Tibial nerve (tissue), 4 donors: Measurements from ENCODE around the gene SLC35B3. TPM values are rescaled to one million over a fixed set of nuclear protein-coding genes. Genes with fewer than 3 reads are reported as not detected.
"Not testable (repeated sequence)": the region's sequence is repeated elsewhere in the genome, so short reads cannot be mapped to it uniquely, and the experiment has no call there.

Experiments
- DNase-seq, 2 donors: peaks; one replicate each; pipeline ENCODE4 v3.0.0-alpha.2; 2019; ENCODE audit warnings: low spot score in 2 of 2
- H3K27ac ChIP-seq, 4 donors: fragments of 200-600 bp; sonication (generic) in 3 of 4; one replicate each; pipeline ENCODE4 v1.5.1; 2017 to 2019; ENCODE audit warnings: mild to moderate bottlenecking in 1 of 4
- H3K27me3 ChIP-seq, 2 donors: fragments of 200-600 bp; sonication (generic) in 1 of 2; one replicate each; pipeline versions ENCODE4 v1.5.1 to v1.6.0; 2017 to 2019
- H3K36me3 ChIP-seq, 3 donors: fragments of 200-600 bp; sonication (generic); one replicate each; pipeline ENCODE4 v1.5.1; 2018 to 2019
- H3K4me1 ChIP-seq, 4 donors: fragments of 200-600 bp; sonication (generic) in 3 of 4; one replicate each; pipeline ENCODE4 v1.5.1; 2017 to 2019
- H3K4me3 ChIP-seq, 4 donors: fragments of 200-600 bp; sonication (generic) in 3 of 4; one replicate each; pipeline ENCODE4 v1.5.1; 2017 to 2019; ENCODE audit warnings: mild to moderate bottlenecking in 1 of 4, moderate library complexity in 1 of 4
- H3K9me3 ChIP-seq, 4 donors: fragments of 200-600 bp; sonication (generic) in 3 of 4; one replicate each; pipeline ENCODE4 v1.5.1; 2017 to 2019
- CTCF ChIP-seq, 5 experiments: fragments of 200-600 bp in 3 of 5; fragments of 450-650 bp in 2 of 5; sonication (generic) in 3 of 5; IDR thresholded peaks; one replicate each; pipeline ENCODE4 v1.5.1; 2016 to 2019; ENCODE audit warnings: antibody characterized with exemption in 5 of 5, mild to moderate bottlenecking in 3 of 5, moderate library complexity in 2 of 5
- EP300 ChIP-seq, 2 donors: sonication (generic); formaldehyde crosslinking; IDR thresholded peaks; one replicate each; pipeline ENCODE4 v1.6.1; 2017; ENCODE audit warnings: antibody characterized with exemption in 2 of 2, mild to moderate bottlenecking in 1 of 2
- POLR2A ChIP-seq, 2 donors: fragments of 450-650 bp; IDR thresholded peaks; one replicate each; pipeline ENCODE4 v1.6.1; 2017; ENCODE audit warnings: antibody characterized with exemption in 2 of 2, mild to moderate bottlenecking in 2 of 2, moderate library complexity in 2 of 2
- WGBS, 2 donors: methylation state at CpG; one replicate each; pipeline ENCODE4 v1.1.5; 2018; 5-methylcytosine and 5-hydroxymethylcytosine counted together
- total RNA-seq, 4 donors: library from RNA; depleted of rRNA; stranded (reverse); fragments of >200 nt; gene quantifications; one replicate each; pipeline ENCODE4 v1.1.0, GENCODE V29; 2016

Gene SLC35B3
- total RNA-seq, 4 donors from 2014 or later, result 7.6 to 14.7 (median 11.0) TPM

- no peak for TF ChIP-seq EP300 (IDR thresholded peaks at IDR 0.05)
- no peak for TF ChIP-seq POLR2A (IDR thresholded peaks at IDR 0.05)
- no peak for TF ChIP-seq CTCF (IDR thresholded peaks at IDR 0.05)
- Histone ChIP-seq H3K27ac (peak overlapping the region; percentile 48 to 92 (median 85)), H3K4me1 (peaks cover 0 to 29% (median 18%) of the 10 kb centered on the region in 4 donors), H3K9me3 (no peaks in the 10 kb centered on the region), H3K36me3 (no peaks in the 10 kb centered on the region), H3K4me3 (peak overlapping the region; percentile 60 to 95 (median 61)), H3K27me3 (no peaks in the 10 kb centered on the region)
- WGBS, 2 donors, result 2 to 4% methylated on average over 8 of the region's 8 CpGs
- DNase-seq, result no peak
Measured at GRCh38 chr6:8434727-8435092, 635 bp downstream of the SLC35B3 start.

- Histone ChIP-seq H3K36me3 (peaks cover 0 to 17% (median 0%) of the 10 kb centered on the region in 3 donors), H3K9me3 (no peaks in the 10 kb centered on the region), H3K4me3 (no peak overlapping the region), H3K27ac (no peak overlapping the region), H3K4me1 (peaks cover 0 to 29% (median 18%) of the 10 kb centered on the region in 4 donors), H3K27me3 (no peaks in the 10 kb centered on the region)
- DNase-seq, result no peak
- WGBS, 2 donors, result 70 to 77% methylated on average over 2 of the region's 2 CpGs
- TF ChIP-seq CTCF (IDR thresholded peaks at IDR 0.05), result no peak
- no peak for TF ChIP-seq EP300 (IDR thresholded peaks at IDR 0.05)
- no peak for TF ChIP-seq POLR2A (IDR thresholded peaks at IDR 0.05)
Measured at GRCh38 chr6:8432614-8433013, 2.7 kb downstream of the SLC35B3 start.

GRCh38 chr6:8429821-8430220, 5.5 kb downstream of the SLC35B3 start:
- 62 to 72% methylated on average over 2 of the region's 2 CpGs for WGBS, 2 donors
- Histone ChIP-seq H3K9me3 (no peaks in the 10 kb centered on the region), H3K36me3 (peaks cover 0 to 45% (median 0%) of the 10 kb centered on the region in 3 donors), H3K27me3 (no peaks in the 10 kb centered on the region), H3K4me1 (peaks cover 0 to 20% (median 15%) of the 10 kb centered on the region in 4 donors), H3K4me3 (no peak overlapping the region), H3K27ac (no peak overlapping the region)
- TF ChIP-seq POLR2A (IDR thresholded peaks at IDR 0.05) (no peak), EP300 (IDR thresholded peaks at IDR 0.05) (no peak), CTCF (IDR thresholded peaks at IDR 0.05) (no peak)
- DNase-seq, result no peak

- H3K27ac ChIP-seq, H3K4me3 ChIP-seq, DNase-seq, H3K27me3 ChIP-seq, H3K9me3 ChIP-seq, H3K4me1 ChIP-seq: not testable (repeated sequence)
- 95 to 100% methylated on average over 2 of the region's 2 CpGs for WGBS, 2 donors
- peaks cover 0 to 68% (median 0%) of the 10 kb centered on the region in 3 donors for H3K36me3 ChIP-seq
Measured at GRCh38 chr6:8426544-8426943, 8.8 kb downstream of the SLC35B3 start.

GRCh38 chr6:8420031-8420588, 15.2 kb downstream of the SLC35B3 start:
- 87 to 90% methylated on average over 3 of the region's 3 CpGs for WGBS, 2 donors
- Histone ChIP-seq H3K4me1 (no peaks in the 10 kb centered on the region), H3K9me3 (no peaks in the 10 kb centered on the region), H3K4me3 (no peak overlapping the region), H3K27ac (no peak overlapping the region), H3K36me3 (peaks cover 0 to 52% (median 0%) of the 10 kb centered on the region in 3 donors), H3K27me3 (no peaks in the 10 kb centered on the region)
- DNase-seq, result no peak
- TF ChIP-seq EP300 (IDR thresholded peaks at IDR 0.05) (no peak), POLR2A (IDR thresholded peaks at IDR 0.05) (no peak), CTCF (IDR thresholded peaks at IDR 0.05) (no peak)

- H3K4me1 ChIP-seq, result no peaks in the 10 kb centered on the region
- H3K27ac ChIP-seq, result no peak overlapping the region
- WGBS, 2 donors, result 91 to 95% methylated on average over 2 of the region's 2 CpGs
- peaks cover 0 to 56% (median 0%) of the 10 kb centered on the region in 3 donors for H3K36me3 ChIP-seq
- no peaks in the 10 kb centered on the region for H3K9me3 ChIP-seq
- DNase-seq, result no peak
- H3K4me3 ChIP-seq, result no peak overlapping the region
- TF ChIP-seq CTCF (IDR thresholded peaks at IDR 0.05) (no peak), EP300 (IDR thresholded peaks at IDR 0.05) (no peak), POLR2A (IDR thresholded peaks at IDR 0.05) (no peak)
- no peaks in the 10 kb centered on the region for H3K27me3 ChIP-seq
Measured at GRCh38 chr6:8415913-8416312, 19.4 kb downstream of the SLC35B3 start.
